ENCODE measurements around the gene ASIC4. TPM values are rescaled to one million over a fixed set of nuclear protein-coding genes. Genes with fewer than 3 reads are reported as not detected.

The ASIC4 gene
- total and polyA plus RNA-seq, 9 of the 15 experiments (the other 6 are each of a cell fraction or from before 2014, with no cell fraction given) = 0.07 to 19.2 (median 4.8) TPM

DNA sequence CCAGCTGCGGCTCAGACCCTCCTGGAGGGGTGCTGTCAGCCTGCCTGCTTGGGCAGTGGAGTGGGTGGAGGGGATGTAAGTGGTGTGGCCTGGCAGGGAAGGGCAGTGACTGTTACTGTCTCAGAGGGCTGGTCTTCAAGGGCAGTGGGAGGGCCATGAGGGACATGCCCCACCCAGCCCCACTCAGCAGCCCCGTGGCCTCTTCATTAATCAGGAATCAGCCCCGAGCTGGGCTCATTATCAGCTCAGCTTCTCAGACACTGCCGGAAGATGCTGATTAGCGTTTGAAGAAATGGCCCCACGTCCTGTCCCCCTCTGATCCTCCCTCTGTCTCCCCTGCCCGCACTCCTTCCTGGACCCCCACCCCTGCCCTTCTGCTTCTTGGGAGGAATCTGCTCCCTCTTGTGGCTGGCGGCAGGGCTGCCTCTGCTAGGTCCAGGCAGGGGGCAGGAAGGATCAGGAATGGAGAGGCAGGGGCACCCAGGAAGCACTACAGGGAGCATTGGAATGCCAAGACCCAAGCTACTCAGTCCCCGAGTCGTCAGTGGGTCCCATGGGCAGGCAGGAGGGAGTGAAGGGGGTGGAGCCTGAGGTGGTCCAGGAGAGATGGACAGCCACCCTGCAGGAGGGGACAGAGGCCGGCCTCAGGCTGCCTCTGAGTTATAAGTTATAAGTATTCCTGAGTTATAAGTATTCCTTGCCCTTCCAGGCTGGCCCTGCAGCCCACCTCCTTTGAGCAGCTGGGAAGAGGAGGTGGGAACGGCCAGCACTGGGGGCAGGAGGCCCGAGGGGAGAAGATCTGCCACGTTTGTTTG, 7.0 kb downstream of the ASIC4 start (continued):
- TF ChIP-seq NCOA2 (IDR thresholded peaks at IDR 0.05; ENCODE audit: partially characterized antibody in 2 of 2) (no peak), ETS2 (tag; IDR thresholded peaks at IDR 0.05; ENCODE audit: borderline replicate concordance, poor library complexity, severe bottlenecking) (no peak), POLR2G (IDR thresholded peaks at IDR 0.05; ENCODE audit: low read depth, low read length) (peak; percentile 55), RNF2 (IDR thresholded peaks at IDR 0.05) (peak; percentile 88), CBFA2T3 (IDR thresholded peaks at IDR 0.05) (peak; percentile 90), MIER1 (IDR thresholded peaks at IDR 0.05; ENCODE audit: low read depth) (no peak), PHB (CRISPR knock-in tag; IDR thresholded peaks at IDR 0.05) (no peak), GABPB1 (CRISPR knock-in tag; IDR thresholded peaks at IDR 0.05) (peak; percentile 52; the same call in 1 of the 2 replicates), ARID2 (IDR thresholded peaks at IDR 0.05) (peak; percentile 52; the same call in 1 of the 2 replicates), TCF7 (IDR thresholded peaks at IDR 0.05; ENCODE audit: borderline replicate concordance) (0 out of 2 replicates have a peak, but pooled peaks have one; percentile 25), NR2C1 (IDR thresholded peaks at IDR 0.05) (no peak), NR2C1 (tag; IDR thresholded peaks at IDR 0.05) (no peak), GABPB2 (CRISPR knock-in tag; conservative IDR thresholded peaks at IDR 0.05) (no peak), SOX6 (IDR thresholded peaks at IDR 0.05) (peak; percentile 49; the same call in 1 of the 2 replicates), TFAM (CRISPR knock-in tag; conservative IDR thresholded peaks at IDR 0.05) (no peak), JUN (IDR thresholded peaks at IDR 0.05; ENCODE audit: borderline replicate concordance, low read depth, low read length) (no peak), JUN (CRISPR knock-in tag; IDR thresholded peaks at IDR 0.05; ENCODE audit: borderline replicate concordance) (no peak), FOXJ2 (tag; IDR thresholded peaks at IDR 0.05) (no peak), ZNF146 (CRISPR knock-in tag; IDR thresholded peaks at IDR 0.05; ENCODE audit: unreplicated experiment) (no peak), HMG20B (CRISPR knock-in tag; IDR thresholded peaks at IDR 0.05) (no peak)
- TF ChIP-seq, protein P1, sequence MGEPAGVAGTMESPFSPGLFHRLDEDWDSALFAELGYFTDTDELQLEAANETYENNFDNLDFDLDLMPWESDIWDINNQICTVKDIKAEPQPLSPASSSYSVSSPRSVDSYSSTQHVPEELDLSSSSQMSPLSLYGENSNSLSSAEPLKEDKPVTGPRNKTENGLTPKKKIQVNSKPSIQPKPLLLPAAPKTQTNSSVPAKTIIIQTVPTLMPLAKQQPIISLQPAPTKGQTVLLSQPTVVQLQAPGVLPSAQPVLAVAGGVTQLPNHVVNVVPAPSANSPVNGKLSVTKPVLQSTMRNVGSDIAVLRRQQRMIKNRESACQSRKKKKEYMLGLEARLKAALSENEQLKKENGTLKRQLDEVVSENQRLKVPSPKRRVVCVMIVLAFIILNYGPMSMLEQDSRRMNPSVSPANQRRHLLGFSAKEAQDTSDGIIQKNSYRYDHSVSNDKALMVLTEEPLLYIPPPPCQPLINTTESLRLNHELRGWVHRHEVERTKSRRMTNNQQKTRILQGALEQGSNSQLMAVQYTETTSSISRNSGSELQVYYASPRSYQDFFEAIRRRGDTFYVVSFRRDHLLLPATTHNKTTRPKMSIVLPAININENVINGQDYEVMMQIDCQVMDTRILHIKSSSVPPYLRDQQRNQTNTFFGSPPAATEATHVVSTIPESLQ (CRISPR knock-in tag; IDR thresholded peaks at IDR 0.05) = no peak
- TF ChIP-seq, protein P2, sequence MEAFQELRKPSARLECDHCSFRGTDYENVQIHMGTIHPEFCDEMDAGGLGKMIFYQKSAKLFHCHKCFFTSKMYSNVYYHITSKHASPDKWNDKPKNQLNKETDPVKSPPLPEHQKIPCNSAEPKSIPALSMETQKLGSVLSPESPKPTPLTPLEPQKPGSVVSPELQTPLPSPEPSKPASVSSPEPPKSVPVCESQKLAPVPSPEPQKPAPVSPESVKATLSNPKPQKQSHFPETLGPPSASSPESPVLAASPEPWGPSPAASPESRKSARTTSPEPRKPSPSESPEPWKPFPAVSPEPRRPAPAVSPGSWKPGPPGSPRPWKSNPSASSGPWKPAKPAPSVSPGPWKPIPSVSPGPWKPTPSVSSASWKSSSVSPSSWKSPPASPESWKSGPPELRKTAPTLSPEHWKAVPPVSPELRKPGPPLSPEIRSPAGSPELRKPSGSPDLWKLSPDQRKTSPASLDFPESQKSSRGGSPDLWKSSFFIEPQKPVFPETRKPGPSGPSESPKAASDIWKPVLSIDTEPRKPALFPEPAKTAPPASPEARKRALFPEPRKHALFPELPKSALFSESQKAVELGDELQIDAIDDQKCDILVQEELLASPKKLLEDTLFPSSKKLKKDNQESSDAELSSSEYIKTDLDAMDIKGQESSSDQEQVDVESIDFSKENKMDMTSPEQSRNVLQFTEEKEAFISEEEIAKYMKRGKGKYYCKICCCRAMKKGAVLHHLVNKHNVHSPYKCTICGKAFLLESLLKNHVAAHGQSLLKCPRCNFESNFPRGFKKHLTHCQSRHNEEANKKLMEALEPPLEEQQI (IDR thresholded peaks at IDR 0.05) = 0 out of 2 replicates have a peak, but pooled peaks have one; percentile 10

Measured in K562 (cell line).